Measurements from ENCODE around the gene LRP2BP.

DNA sequence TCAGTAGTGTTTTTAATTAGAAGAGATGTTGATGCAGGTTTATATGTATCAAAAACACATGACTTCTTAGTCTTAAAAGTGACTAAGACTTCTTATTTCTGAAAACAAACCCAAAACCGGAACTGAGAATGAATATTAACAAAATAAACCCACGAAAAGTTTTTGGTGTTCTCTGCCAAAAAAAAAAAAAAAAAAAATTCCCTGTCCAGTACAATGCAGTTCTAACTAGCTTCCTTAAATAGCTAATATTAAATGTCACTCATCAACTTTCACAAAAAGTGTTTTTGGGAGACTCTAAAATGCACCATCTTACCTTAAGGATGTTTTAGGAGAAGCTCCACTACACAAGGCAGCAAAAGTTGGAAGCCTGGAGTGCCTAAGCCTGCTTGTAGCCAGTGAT, 2.9 kb upstream of the LRP2BP start:
- no peak for TF ChIP-seq POLR2AphosphoS5 (IDR thresholded peaks at IDR 0.05; ENCODE audit: low read depth, low read length)
- TF ChIP-seq, protein P1, sequence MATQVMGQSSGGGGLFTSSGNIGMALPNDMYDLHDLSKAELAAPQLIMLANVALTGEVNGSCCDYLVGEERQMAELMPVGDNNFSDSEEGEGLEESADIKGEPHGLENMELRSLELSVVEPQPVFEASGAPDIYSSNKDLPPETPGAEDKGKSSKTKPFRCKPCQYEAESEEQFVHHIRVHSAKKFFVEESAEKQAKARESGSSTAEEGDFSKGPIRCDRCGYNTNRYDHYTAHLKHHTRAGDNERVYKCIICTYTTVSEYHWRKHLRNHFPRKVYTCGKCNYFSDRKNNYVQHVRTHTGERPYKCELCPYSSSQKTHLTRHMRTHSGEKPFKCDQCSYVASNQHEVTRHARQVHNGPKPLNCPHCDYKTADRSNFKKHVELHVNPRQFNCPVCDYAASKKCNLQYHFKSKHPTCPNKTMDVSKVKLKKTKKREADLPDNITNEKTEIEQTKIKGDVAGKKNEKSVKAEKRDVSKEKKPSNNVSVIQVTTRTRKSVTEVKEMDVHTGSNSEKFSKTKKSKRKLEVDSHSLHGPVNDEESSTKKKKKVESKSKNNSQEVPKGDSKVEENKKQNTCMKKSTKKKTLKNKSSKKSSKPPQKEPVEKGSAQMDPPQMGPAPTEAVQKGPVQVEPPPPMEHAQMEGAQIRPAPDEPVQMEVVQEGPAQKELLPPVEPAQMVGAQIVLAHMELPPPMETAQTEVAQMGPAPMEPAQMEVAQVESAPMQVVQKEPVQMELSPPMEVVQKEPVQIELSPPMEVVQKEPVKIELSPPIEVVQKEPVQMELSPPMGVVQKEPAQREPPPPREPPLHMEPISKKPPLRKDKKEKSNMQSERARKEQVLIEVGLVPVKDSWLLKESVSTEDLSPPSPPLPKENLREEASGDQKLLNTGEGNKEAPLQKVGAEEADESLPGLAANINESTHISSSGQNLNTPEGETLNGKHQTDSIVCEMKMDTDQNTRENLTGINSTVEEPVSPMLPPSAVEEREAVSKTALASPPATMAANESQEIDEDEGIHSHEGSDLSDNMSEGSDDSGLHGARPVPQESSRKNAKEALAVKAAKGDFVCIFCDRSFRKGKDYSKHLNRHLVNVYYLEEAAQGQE (IDR thresholded peaks at IDR 0.05; ENCODE audit: insufficient read depth in 1 of 2, low read depth in 2 of 2, low read length in 2 of 2) = no peak
